Kidney tubule cell (primary cell): Measurements from ENCODE around the gene MPHOSPH8.

Experiments
- DNase-seq: peaks from one replicate; pipeline ENCODE4 v3.0.0-alpha.2; 2018; ENCODE audit warnings: low spot score

The MPHOSPH8 gene

GRCh38 chr13:19633479-19634255, at the start of gene MPHOSPH8:
MPHOSPH8 (plus strand) TSS chr13:19633659; CDS start chr13:19633749, 90 bp downstream.
- DNase-seq, result peak; percentile 97

- DNase-seq, result peak; percentile 51
Measured at GRCh38 chr13:19586904-19587634, 46.4 kb upstream of the MPHOSPH8 start.

- DNase-seq, result peak; percentile 64
Measured at GRCh38 chr13:19587635-19588300, 45.7 kb upstream of the MPHOSPH8 start.

- no peak for DNase-seq
Measured at GRCh38 chr13:19589312-19589711, 44.1 kb upstream of the MPHOSPH8 start.

GRCh38 chr13:19590423-19590822, 43.0 kb upstream of the MPHOSPH8 start:
- no peak for DNase-seq

GRCh38 chr13:19591864-19592263, 41.6 kb upstream of the MPHOSPH8 start:
- DNase-seq, result no peak

GRCh38 chr13:19592657-19593180, 40.7 kb upstream of the MPHOSPH8 start:
- no peak for DNase-seq

- no peak for DNase-seq
Measured at GRCh38 chr13:19596086-19596485, 37.4 kb upstream of the MPHOSPH8 start.

- DNase-seq, result peak; percentile 87
Measured at GRCh38 chr13:19596960-19597361, 36.5 kb upstream of the MPHOSPH8 start.

GRCh38 chr13:19597523-19597922, 35.9 kb upstream of the MPHOSPH8 start:
- DNase-seq, result peak; percentile 84

GRCh38 chr13:19601749-19602725, 31.4 kb upstream of the MPHOSPH8 start:
- DNase-seq, result peak; percentile 61

GRCh38 chr13:19604306-19604705, 29.2 kb upstream of the MPHOSPH8 start:
- no peak for DNase-seq

GRCh38 chr13:19605161-19605955, 28.1 kb upstream of the MPHOSPH8 start:
- DNase-seq, result peak; percentile 47

GRCh38 chr13:19606152-19606551, 27.3 kb upstream of the MPHOSPH8 start:
- DNase-seq, result peak; percentile 62

- no peak for DNase-seq
Measured at GRCh38 chr13:19606737-19607136, 26.7 kb upstream of the MPHOSPH8 start.

- DNase-seq, result peak; percentile 14
Measured at GRCh38 chr13:19607523-19608078, 25.9 kb upstream of the MPHOSPH8 start.

- DNase-seq, result peak; percentile 44
Measured at GRCh38 chr13:19618977-19619376, 14.5 kb upstream of the MPHOSPH8 start.

GRCh38 chr13:19622193-19622592, 11.3 kb upstream of the MPHOSPH8 start:
- DNase-seq, result no peak

GRCh38 chr13:19624265-19624664, 9.2 kb upstream of the MPHOSPH8 start:
- no peak for DNase-seq

GRCh38 chr13:19632915-19633478, 462 bp upstream of the MPHOSPH8 start:
- no peak for DNase-seq
